SK-N-SH (cell line): ENCODE data around the gene CALHM1. TPM values are rescaled to one million over a fixed set of nuclear protein-coding genes. Genes with fewer than 3 reads are reported as not detected.

Experiments used
- CTCF ChIA-PET: fragments of 300-600, 350-600 bp; formaldehyde crosslinking; extraction: SDS; loops from one replicate; lab custom pipeline; 2021; lab: Yijun Ruan, JAX
- POLR2A ChIA-PET: fragments of 350-600 bp; sonication (Branson Sonifier 250); formaldehyde crosslinking; extraction: SDS; loops from one replicate; lab custom pipeline; 2020; ENCODE audit warnings: antibody characterized with exemption, inconsistent platforms; lab: Yijun Ruan, JAX
- DNase-seq: peaks from one replicate; pipeline ENCODE4 v3.0.0; 2012
- H2AFZ ChIP-seq: fragments of 200-600 bp; sonication (generic); 2 replicates; pipeline ENCODE4 v1.8.1; 2016; ENCODE audit warnings: antibody characterized with exemption, mild to moderate bottlenecking, low read depth
- H3F3A ChIP-seq: fragments of 200-600 bp; sonication (generic); replicated peaks from 2 replicates; pipeline ENCODE3; 2016; ENCODE audit warnings: antibody characterized with exemption, mild to moderate bottlenecking; ENCODE audit not compliant: insufficient read depth
- H3K27ac ChIP-seq, 2 experiments: fragments of 200-500 bp in 1 of 2; fragments of 200-600 bp in 1 of 2; sonication (Bioruptor generic) in 1 of 2; sonication (generic), shearing (Covaris generic) in 1 of 2; 2 replicates each; pipeline versions ENCODE4 v1.5.1 to v1.6.1; 2014 to 2016; ENCODE audit warnings: low read depth in 2 of 2, inconsistent platforms in 1 of 2, low read length in 1 of 2, mild to moderate bottlenecking in 1 of 2, mixed read lengths in 1 of 2
- H3K27me3 ChIP-seq: fragments of 200-600 bp; sonication (generic), shearing (Covaris generic); 2 replicates; pipeline ENCODE4 v1.6.1; 2016; ENCODE audit warnings: mixed run types; ENCODE audit not compliant: insufficient read depth
- H3K36me3 ChIP-seq, 2 experiments: fragments of 200-500 bp in 1 of 2; fragments of 200-600 bp in 1 of 2; sonication (Bioruptor generic) in 1 of 2; sonication (generic) in 1 of 2; replicated peaks in 1 of 2; 2 replicates each; pipeline versions ENCODE3 to v1.5.1; 2014 to 2016; ENCODE audit warnings: low read length in 1 of 2, mild to moderate bottlenecking in 1 of 2; ENCODE audit not compliant: insufficient read depth in 2 of 2, control insufficient read depth in 1 of 2
- H3K4me1 ChIP-seq, 2 experiments: fragments of 200-500 bp in 1 of 2; fragments of 200-600 bp in 1 of 2; sonication (Bioruptor generic) in 1 of 2; sonication (generic), shearing (Covaris generic) in 1 of 2; 2 replicates each; pipeline versions ENCODE4 v1.5.1 to v1.6.1; 2014 to 2016; ENCODE audit warnings: low read depth in 1 of 2, low read length in 1 of 2, mixed run types in 1 of 2; ENCODE audit not compliant: insufficient read depth in 2 of 2, control insufficient read depth in 1 of 2
- H3K4me2 ChIP-seq: fragments of 200-600 bp; sonication (generic), shearing (Covaris generic); 2 replicates; pipeline ENCODE4 v1.6.1; 2017; ENCODE audit warnings: mixed run types
- H3K4me3 ChIP-seq, 2 experiments: fragments of 200-500 bp in 1 of 2; fragments of 200-600 bp in 1 of 2; sonication (Bioruptor generic) in 1 of 2; sonication (generic), shearing (Covaris generic) in 1 of 2; 2 replicates each; pipeline versions ENCODE4 v1.5.1 to v1.8.1; 2014 to 2016; ENCODE audit warnings: low read depth in 2 of 2, inconsistent platforms in 1 of 2, low read length in 1 of 2, mild to moderate bottlenecking in 1 of 2, mixed read lengths in 1 of 2, moderate library complexity in 1 of 2
- H3K79me2 ChIP-seq: fragments of 200-600 bp; sonication (generic); 2 replicates; pipeline ENCODE4 v1.8.1; 2017; ENCODE audit warnings: mild to moderate bottlenecking; ENCODE audit not compliant: insufficient read depth
- H3K9ac ChIP-seq: fragments of 200-600 bp; sonication (generic); 2 replicates; pipeline ENCODE4 v1.6.1; 2017; ENCODE audit warnings: mixed run types
- H3K9me2 ChIP-seq: fragments of 200-600 bp; sonication (generic); 2 replicates; pipeline ENCODE4 v1.6.1; 2017; ENCODE audit warnings: mixed run types
- H3K9me3 ChIP-seq: fragments of 200-600 bp; sonication (generic); 2 replicates; pipeline ENCODE4 v1.6.1; 2017; ENCODE audit warnings: mixed run types, mild to moderate bottlenecking, moderate library complexity
- H4K20me1 ChIP-seq: fragments of 200-600 bp; sonication (generic); 2 replicates; pipeline ENCODE4 v1.6.1; 2017; ENCODE audit warnings: mild to moderate bottlenecking, mixed run types; ENCODE audit not compliant: insufficient read depth
- CTCF ChIP-seq: fragments of 200-600 bp; sonication (generic); IDR thresholded peaks from 2 replicates; pipeline ENCODE4 v1.6.1; 2017; ENCODE audit warnings: antibody characterized with exemption, mild to moderate bottlenecking, moderate library complexity
- EZH2phosphoT487 ChIP-seq: fragments of 200-600 bp; sonication (generic); IDR thresholded peaks from 2 replicates; pipeline ENCODE4 v1.6.1; 2017; ENCODE audit warnings: low read depth, mixed run types, mild to moderate bottlenecking, antibody characterized with exemption, moderate library complexity, borderline replicate concordance
- FOXM1 ChIP-seq: IDR thresholded peaks from 2 replicates; pipeline ENCODE4 v1.4.0; 2012; ENCODE audit warnings: low read depth, mild to moderate bottlenecking
- GATA2 ChIP-seq: sonication (generic); formaldehyde crosslinking; IDR thresholded peaks from 2 replicates; pipeline ENCODE4 v1.5.0; 2020; ENCODE audit warnings: mild to moderate bottlenecking, missing genetic modification reagents
- MEF2A ChIP-seq: IDR thresholded peaks from 2 replicates; pipeline ENCODE4 v1.4.0; 2012; ENCODE audit warnings: low read depth, borderline replicate concordance
- MXI1 ChIP-seq: IDR thresholded peaks from 2 replicates; pipeline ENCODE4 v1.6.1; 2012; ENCODE audit warnings: mild to moderate bottlenecking, low read depth, low read length, improper control_type of control experiment
- NFIC ChIP-seq: IDR thresholded peaks from 2 replicates; pipeline ENCODE4 v1.4.0; 2012; ENCODE audit warnings: borderline replicate concordance
- NRF1 ChIP-seq: IDR thresholded peaks from 2 replicates; pipeline ENCODE4 v1.6.1; 2012; ENCODE audit warnings: low read depth, mild to moderate bottlenecking, low read length
- PBX3 ChIP-seq: IDR thresholded peaks from 2 replicates; pipeline ENCODE4; 2012
- POLR2AphosphoS5 ChIP-seq: IDR thresholded peaks from 2 replicates; pipeline ENCODE4 v1.6.1; 2012; ENCODE audit warnings: low read depth, low read length
- RCOR1 ChIP-seq: fragments of 150-350 bp; IDR thresholded peaks from 2 replicates; pipeline ENCODE4 v1.6.1; 2017; ENCODE audit warnings: antibody characterized with exemption, low read length
- REST ChIP-seq: IDR thresholded peaks from 2 replicates; pipeline ENCODE4 v1.6.1; 2012; ENCODE audit warnings: mild to moderate bottlenecking, low read depth, low read length, moderate library complexity
- USF1 ChIP-seq: IDR thresholded peaks from 2 replicates; pipeline ENCODE4 v1.4.0; 2012; ENCODE audit warnings: low read depth, borderline replicate concordance
- YY1 ChIP-seq: IDR thresholded peaks from 2 replicates; pipeline ENCODE4 v1.4.0; 2012; ENCODE audit warnings: low read depth, mild to moderate bottlenecking
- WGBS: methylation state at CpG from one replicate; pipeline ENCODE4 v1.1.6; 2017; ENCODE audit warnings: low lambda C conversion rate; 5-methylcytosine and 5-hydroxymethylcytosine counted together
- polyA plus RNA-seq, 3 experiments: library from polyadenylated mRNA; depleted of rRNA; stranded (reverse); fragments of >200 nt; gene quantifications; 2 replicates each; pipeline ENCODE4 v1.2.3, GENCODE V29; 2012

CALHM1 gene
- polyA plus RNA-seq, 1 of the 3 experiments (the other 2 are of a cell fraction), result not detected

GRCh38 chr10:103463499-103463898 is 4.8 kb upstream of the CALHM1 start:
- H2AFZ ChIP-seq, result no peak overlapping the region
- ChIA-PET POLR2A (no interaction called here), CTCF (interaction anchor here (1.2 kb wide), 1 partner anchor 12 kb away, joined by 4 read pairs; no protein-coding TSS in a partner anchor)
- TF ChIP-seq POLR2AphosphoS5 (no peak), CTCF (no peak), YY1 (no peak), PBX3 (no peak), FOXM1 (no peak), NFIC (no peak)
- H3K4me2 ChIP-seq, result no peak overlapping the region
- no peak overlapping the region for H3K9ac ChIP-seq
- no peaks in the 10 kb centered on the region for H4K20me1 ChIP-seq
- H3K27me3 ChIP-seq, result no peaks in the 10 kb centered on the region
- H3K36me3 ChIP-seq, result no peaks in the 10 kb centered on the region
- H3K27ac ChIP-seq, result no peak overlapping the region
- no peak for DNase-seq
- H3K79me2 ChIP-seq, result no peaks in the 10 kb centered on the region
- H3K4me1 ChIP-seq, result no peaks in the 10 kb centered on the region
- no peaks in the 10 kb centered on the region for H3F3A ChIP-seq
- H3K9me3 ChIP-seq, result no peaks in the 10 kb centered on the region
- H3K9me2 ChIP-seq, result no peaks in the 10 kb centered on the region
- 73% methylated on average over 4 of the region's 4 CpGs for WGBS
- no peak overlapping the region for H3K4me3 ChIP-seq

- no peak overlapping the region for H2AFZ ChIP-seq
- TF ChIP-seq REST, result no peak
- no peak for TF ChIP-seq RCOR1
- TF ChIP-seq MXI1, result no peak
- TF ChIP-seq MEF2A, result no peak
- no peak for TF ChIP-seq YY1
- no peak for TF ChIP-seq USF1
- no peak for TF ChIP-seq NRF1
- TF ChIP-seq EZH2phosphoT487, result no peak
- no peak for TF ChIP-seq GATA2 (CRISPR knock-in tag)
- no peaks in the 10 kb centered on the region for H4K20me1 ChIP-seq
- H3K27ac ChIP-seq, result no peak overlapping the region
- no CpG with 5 or more reads among the region's 4 CpGs for WGBS
- ChIA-PET POLR2A (no interaction called here), CTCF (interaction anchor here (1.1 to 2.0 kb wide), 3 partner anchors 24 to 43 kb away, joined by 3 to 8 read pairs (median 4); no protein-coding TSS in a partner anchor)
- no peak overlapping the region for H3K4me3 ChIP-seq
- no peak for DNase-seq
- H3K9me3 ChIP-seq, result no peaks in the 10 kb centered on the region
- no peaks in the 10 kb centered on the region for H3K9me2 ChIP-seq
- H3K27me3 ChIP-seq, result no peaks in the 10 kb centered on the region
- H3K9ac ChIP-seq, result no peak overlapping the region
- H3F3A ChIP-seq, result no peaks in the 10 kb centered on the region
- no peaks in the 10 kb centered on the region; a peak in 1 of 4 replicates for H3K4me1 ChIP-seq
- no peaks in the 10 kb centered on the region for H3K36me3 ChIP-seq
- no peak overlapping the region for H3K4me2 ChIP-seq
- no peaks in the 10 kb centered on the region for H3K79me2 ChIP-seq
These were observed 915 bp upstream of the CALHM1 start for GRCh38 chr10:103459615-103460014.
